Measurements from ENCODE around the gene HNRNPUL2. TPM values are rescaled to one million over a fixed set of nuclear protein-coding genes. Genes with fewer than 3 reads are reported as not detected.
"Not testable (repeated sequence)": the region's sequence is repeated elsewhere in the genome, so short reads cannot be mapped to it uniquely, and the experiment has no call there.

HNRNPUL2 gene
- total and polyA plus RNA-seq, 10 of the 15 experiments (the other 5 are each of a cell fraction or from before 2014, with no cell fraction given) = 1.6 to 72.2 (median 14.9) TPM

DNA sequence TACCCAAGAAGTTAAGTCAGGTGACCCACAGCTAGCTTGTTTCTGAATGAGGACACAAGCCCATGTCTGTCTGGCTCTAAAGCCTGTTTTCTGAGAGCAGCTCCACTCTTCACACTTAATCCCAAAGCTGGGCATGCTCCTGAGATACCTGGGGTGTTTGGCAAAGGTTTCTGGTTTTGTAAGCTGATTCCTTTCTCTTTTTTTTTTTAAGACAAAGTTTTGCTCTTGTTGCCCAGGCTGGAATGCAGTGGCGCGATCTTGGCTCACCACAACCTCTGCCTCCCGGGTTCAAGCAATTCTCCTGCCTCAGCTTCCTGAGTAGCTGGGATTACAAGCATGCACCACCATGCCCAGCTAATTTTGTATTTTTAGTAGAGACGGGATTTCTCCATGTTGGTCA is 33.6 kb downstream of the HNRNPUL2 start:
- not testable (repeated sequence) for H3K4me2 ChIP-seq (ENCODE audit: control insufficient read depth, insufficient read depth); BruUV-seq (replicated peaks); H2AFZ ChIP-seq (ENCODE audit: control insufficient read depth, low read depth, low read length); H3K4me3 ChIP-seq; DNase-seq (ENCODE audit: low read depth, low spot score); H3K9me3 ChIP-seq (replicated peaks; ENCODE audit: control insufficient read depth, insufficient read depth, low read length); H3K79me2 ChIP-seq (ENCODE audit: control insufficient read depth, insufficient read depth, low read length); FAIRE-seq; H3K36me3 ChIP-seq (ENCODE audit: control insufficient read depth in 2 of 2, insufficient read depth in 2 of 2, low read length in 1 of 2); H3K9ac ChIP-seq (ENCODE audit: control insufficient read depth, insufficient read depth, low read length); H3K27me3 ChIP-seq (replicated peaks in 1 of 2; ENCODE audit: control insufficient read depth in 2 of 2, insufficient read depth in 2 of 2, low read length in 1 of 2); ATAC-seq; H3K4me1 ChIP-seq (ENCODE audit: control insufficient read depth, insufficient read depth, low read length); H4K20me1 ChIP-seq (ENCODE audit: control insufficient read depth, insufficient read depth); H3K27ac ChIP-seq (ENCODE audit: control insufficient read depth, insufficient read depth)
- ChIA-PET CTCF (interaction anchor here (0.7 to 3.3 kb wide), 29 partner anchors 10 to 1112 kb away, joined by 3 to 48 read pairs (median 4); partner anchors contain the start of genes B3GAT3, BSCL2, C11orf98 and CSKMT), SMC1A (ENCODE audit: uncharacterized antibody, unreplicated experiment) (interaction anchor here (0.6 to 3.2 kb wide), 14 partner anchors 11 to 298 kb away, joined by 3 to 17 read pairs (median 4); partner anchors contain the start of genes GANAB, MTA2, TUT1 and UQCC3), POLR2A (interaction anchor here (0.7 kb wide), 1 partner anchor 76 kb away, joined by 5 read pairs; no protein-coding TSS in a partner anchor), RAD21 (ENCODE audit: unreplicated experiment) (interaction anchor here (0.6 to 3.2 kb wide), 9 partner anchors 17 to 299 kb away, joined by 3 to 18 read pairs (median 5); partner anchors contain the start of genes C11orf98, CSKMT, LBHD1 and TUT1)
- 92% methylated on average over 1 of the region's 4 CpGs for WGBS (ENCODE audit: insufficient coverage, insufficient replicate concordance, low lambda C conversion rate, missing lambda C conversion rate)
- in situ Hi-C loops (cut with MboI) (loop anchor here (5.0 to 10.0 kb wide), 2 partner anchors 269 to 296 kb away; no protein-coding TSS in a partner anchor), intact Hi-C loops (cut with micrococcal nuclease; ENCODE audit: unreplicated experiment) (loop anchor here (1.0 to 2.0 kb wide), 2 partner anchors 269 to 299 kb away; no protein-coding TSS in a partner anchor)

GRCh38 chr11:62689421-62690183 is 37.7 kb downstream of the HNRNPUL2 start, which contains the start of gene LRRN4CL:
TSS of gene LRRN4CL (minus strand) at chr11:62689530. CDS start at chr11:62688508, 1,022 bp downstream.
- RAD21 ChIA-PET (ENCODE audit: unreplicated experiment) = interaction anchor here (0.7 to 1.0 kb wide), 2 partner anchors 8 to 265 kb away, joined by 3 to 4 read pairs; no protein-coding TSS in a partner anchor
- no peak for ATAC-seq
- FAIRE-seq = no peak

More at GRCh38 chr11:62689421-62690183, 37.7 kb downstream of the HNRNPUL2 start, which contains the start of gene LRRN4CL:
- Histone ChIP-seq H3K4me3 (no peak within 1 kb of the TSS), H3K4me2 (ENCODE audit: control insufficient read depth, insufficient read depth) (no peak within 1 kb of the TSS), H2AFZ (ENCODE audit: control insufficient read depth, low read depth, low read length) (no peak within 1 kb of the TSS), H3K36me3 (ENCODE audit: control insufficient read depth in 2 of 2, insufficient read depth in 2 of 2, low read length in 1 of 2) (peaks cover 9% of the 10 kb centered on the region in 2 experiments; a peak in 3 of 4 replicates), H3K79me2 (ENCODE audit: control insufficient read depth, insufficient read depth, low read length) (no peaks in the 10 kb centered on the region), H3K27me3 (replicated peaks in 1 of 2; ENCODE audit: control insufficient read depth in 2 of 2, insufficient read depth in 2 of 2, low read length in 1 of 2) (no peaks in the 10 kb centered on the region), H3K9ac (ENCODE audit: control insufficient read depth, insufficient read depth, low read length) (no peak within 1 kb of the TSS), H3K27ac (ENCODE audit: control insufficient read depth, insufficient read depth) (no peak within 1 kb of the TSS), H4K20me1 (ENCODE audit: control insufficient read depth, insufficient read depth) (no peaks in the 10 kb centered on the region), H3K9me3 (replicated peaks; ENCODE audit: control insufficient read depth, insufficient read depth, low read length) (no peaks in the 10 kb centered on the region), H3K4me1 (ENCODE audit: control insufficient read depth, insufficient read depth, low read length) (no peaks in the 10 kb centered on the region)
- no peak for DNase-seq (ENCODE audit: low read depth, low spot score)
- WGBS (ENCODE audit: insufficient coverage, insufficient replicate concordance, low lambda C conversion rate, missing lambda C conversion rate) = 71% methylated on average over 11 of the region's 11 CpGs
- intact Hi-C loops (cut with micrococcal nuclease; ENCODE audit: unreplicated experiment) = loop anchor here (10.0 kb wide), 1 partner anchor 225 kb away; no protein-coding TSS in a partner anchor
- ChIA-PET SMC1A (ENCODE audit: uncharacterized antibody, unreplicated experiment) (interaction anchor here (1.6 kb wide), 1 partner anchor 9 kb away, joined by 5 read pairs; no protein-coding TSS in a partner anchor), POLR2A (no interaction called here), CTCF (interaction anchor here (0.7 to 1.7 kb wide), 7 partner anchors 8 to 294 kb away, joined by 3 to 7 read pairs (median 3); partner anchors contain the start of genes C11orf98, CSKMT, TAF6L and TUT1)
- TF ChIP-seq WRNIP1 (IDR thresholded peaks at IDR 0.05; ENCODE audit: borderline replicate concordance, low read depth, low read length) = no peak
- TF ChIP-seq, protein P1, sequence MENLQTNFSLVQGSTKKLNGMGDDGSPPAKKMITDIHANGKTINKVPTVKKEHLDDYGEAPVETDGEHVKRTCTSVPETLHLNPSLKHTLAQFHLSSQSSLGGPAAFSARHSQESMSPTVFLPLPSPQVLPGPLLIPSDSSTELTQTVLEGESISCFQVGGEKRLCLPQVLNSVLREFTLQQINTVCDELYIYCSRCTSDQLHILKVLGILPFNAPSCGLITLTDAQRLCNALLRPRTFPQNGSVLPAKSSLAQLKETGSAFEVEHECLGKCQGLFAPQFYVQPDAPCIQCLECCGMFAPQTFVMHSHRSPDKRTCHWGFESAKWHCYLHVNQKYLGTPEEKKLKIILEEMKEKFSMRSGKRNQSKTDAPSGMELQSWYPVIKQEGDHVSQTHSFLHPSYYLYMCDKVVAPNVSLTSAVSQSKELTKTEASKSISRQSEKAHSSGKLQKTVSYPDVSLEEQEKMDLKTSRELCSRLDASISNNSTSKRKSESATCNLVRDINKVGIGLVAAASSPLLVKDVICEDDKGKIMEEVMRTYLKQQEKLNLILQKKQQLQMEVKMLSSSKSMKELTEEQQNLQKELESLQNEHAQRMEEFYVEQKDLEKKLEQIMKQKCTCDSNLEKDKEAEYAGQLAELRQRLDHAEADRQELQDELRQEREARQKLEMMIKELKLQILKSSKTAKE (IDR thresholded peaks at IDR 0.05; ENCODE audit: low read depth, poor library complexity, severe bottlenecking) = no peak
- no peak for TF ChIP-seq ZBED1 (IDR thresholded peaks at IDR 0.05; ENCODE audit: borderline replicate concordance)
- no peak for TF ChIP-seq TARDBP (IDR thresholded peaks at IDR 0.05; ENCODE audit: borderline replicate concordance)
- TF ChIP-seq BHLHE40 (IDR thresholded peaks at IDR 0.05; ENCODE audit: borderline replicate concordance in 1 of 2, low read depth in 2 of 2, low read length in 1 of 2) = no peak
- no peak for TF ChIP-seq CBX5 (IDR thresholded peaks at IDR 0.05; ENCODE audit: low read depth)
- no peak for TF ChIP-seq ZNF622 (IDR thresholded peaks at IDR 0.05)
- TF ChIP-seq GABPA (IDR thresholded peaks at IDR 0.05; ENCODE audit: low read depth) = no peak
- TF ChIP-seq MYC (IDR thresholded peaks at IDR 0.05; ENCODE audit: insufficient read depth, insufficient read length, insufficient replicate concordance, low read length, severe bottlenecking) = no peak
- in situ Hi-C loops (cut with MboI) = loop anchor here (5.0 to 10.0 kb wide), 2 partner anchors 265 to 292 kb away; no protein-coding TSS in a partner anchor
- BruUV-seq (replicated peaks) = no TSS peak

All from GM12878 (cell line).